Measurements from ENCODE around the gene CABP4. TPM values are rescaled to one million over a fixed set of nuclear protein-coding genes. Genes with fewer than 3 reads are reported as not detected.

Gene CABP4
- total and polyA plus RNA-seq, 10 of the 15 experiments (the other 5 are each of a cell fraction or from before 2014, with no cell fraction given), result 0.04 to 0.41 (median 0.14) TPM; not detected in 2

DNA sequence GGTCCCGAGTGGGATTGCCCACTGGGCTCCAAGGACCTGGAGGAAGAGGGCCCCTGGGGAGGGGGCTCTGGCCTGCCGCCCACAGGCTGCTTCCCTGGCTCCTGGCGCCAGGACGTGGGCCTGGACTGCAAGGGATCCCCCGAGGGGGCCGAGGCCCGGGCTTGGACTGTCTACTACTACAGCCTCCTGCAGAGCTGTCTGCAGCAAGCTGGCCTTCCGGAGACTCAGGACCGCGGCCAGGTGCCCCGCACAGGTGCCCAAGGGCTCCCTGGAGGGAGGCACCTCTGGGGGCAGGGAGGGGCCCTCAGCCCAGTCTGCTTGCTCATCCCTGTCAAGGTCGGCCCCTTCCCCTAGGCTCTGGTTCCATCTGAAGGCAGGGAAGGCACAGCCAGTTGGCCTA lies 37.7 kb upstream of the CABP4 start (continued):
- TF ChIP-seq, protein P1, sequence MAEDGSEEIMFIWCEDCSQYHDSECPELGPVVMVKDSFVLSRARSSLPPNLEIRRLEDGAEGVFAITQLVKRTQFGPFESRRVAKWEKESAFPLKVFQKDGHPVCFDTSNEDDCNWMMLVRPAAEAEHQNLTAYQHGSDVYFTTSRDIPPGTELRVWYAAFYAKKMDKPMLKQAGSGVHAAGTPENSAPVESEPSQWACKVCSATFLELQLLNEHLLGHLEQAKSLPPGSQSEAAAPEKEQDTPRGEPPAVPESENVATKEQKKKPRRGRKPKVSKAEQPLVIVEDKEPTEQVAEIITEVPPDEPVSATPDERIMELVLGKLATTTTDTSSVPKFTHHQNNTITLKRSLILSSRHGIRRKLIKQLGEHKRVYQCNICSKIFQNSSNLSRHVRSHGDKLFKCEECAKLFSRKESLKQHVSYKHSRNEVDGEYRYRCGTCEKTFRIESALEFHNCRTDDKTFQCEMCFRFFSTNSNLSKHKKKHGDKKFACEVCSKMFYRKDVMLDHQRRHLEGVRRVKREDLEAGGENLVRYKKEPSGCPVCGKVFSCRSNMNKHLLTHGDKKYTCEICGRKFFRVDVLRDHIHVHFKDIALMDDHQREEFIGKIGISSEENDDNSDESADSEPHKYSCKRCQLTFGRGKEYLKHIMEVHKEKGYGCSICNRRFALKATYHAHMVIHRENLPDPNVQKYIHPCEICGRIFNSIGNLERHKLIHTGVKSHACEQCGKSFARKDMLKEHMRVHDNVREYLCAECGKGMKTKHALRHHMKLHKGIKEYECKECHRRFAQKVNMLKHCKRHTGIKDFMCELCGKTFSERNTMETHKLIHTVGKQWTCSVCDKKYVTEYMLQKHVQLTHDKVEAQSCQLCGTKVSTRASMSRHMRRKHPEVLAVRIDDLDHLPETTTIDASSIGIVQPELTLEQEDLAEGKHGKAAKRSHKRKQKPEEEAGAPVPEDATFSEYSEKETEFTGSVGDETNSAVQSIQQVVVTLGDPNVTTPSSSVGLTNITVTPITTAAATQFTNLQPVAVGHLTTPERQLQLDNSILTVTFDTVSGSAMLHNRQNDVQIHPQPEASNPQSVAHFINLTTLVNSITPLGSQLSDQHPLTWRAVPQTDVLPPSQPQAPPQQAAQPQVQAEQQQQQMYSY (CRISPR knock-in tag; IDR thresholded peaks at IDR 0.05), result no peak
- no peak for TF ChIP-seq GABPA (IDR thresholded peaks at IDR 0.05; ENCODE audit: low read depth)
- no peak for TF ChIP-seq RELA (IDR thresholded peaks at IDR 0.05; ENCODE audit: borderline replicate concordance, partially characterized antibody)
- no peak for TF ChIP-seq TCF3 (IDR thresholded peaks at IDR 0.05; ENCODE audit: borderline replicate concordance, insufficient read depth, low read depth, low read length)
- TF ChIP-seq, protein P2, sequence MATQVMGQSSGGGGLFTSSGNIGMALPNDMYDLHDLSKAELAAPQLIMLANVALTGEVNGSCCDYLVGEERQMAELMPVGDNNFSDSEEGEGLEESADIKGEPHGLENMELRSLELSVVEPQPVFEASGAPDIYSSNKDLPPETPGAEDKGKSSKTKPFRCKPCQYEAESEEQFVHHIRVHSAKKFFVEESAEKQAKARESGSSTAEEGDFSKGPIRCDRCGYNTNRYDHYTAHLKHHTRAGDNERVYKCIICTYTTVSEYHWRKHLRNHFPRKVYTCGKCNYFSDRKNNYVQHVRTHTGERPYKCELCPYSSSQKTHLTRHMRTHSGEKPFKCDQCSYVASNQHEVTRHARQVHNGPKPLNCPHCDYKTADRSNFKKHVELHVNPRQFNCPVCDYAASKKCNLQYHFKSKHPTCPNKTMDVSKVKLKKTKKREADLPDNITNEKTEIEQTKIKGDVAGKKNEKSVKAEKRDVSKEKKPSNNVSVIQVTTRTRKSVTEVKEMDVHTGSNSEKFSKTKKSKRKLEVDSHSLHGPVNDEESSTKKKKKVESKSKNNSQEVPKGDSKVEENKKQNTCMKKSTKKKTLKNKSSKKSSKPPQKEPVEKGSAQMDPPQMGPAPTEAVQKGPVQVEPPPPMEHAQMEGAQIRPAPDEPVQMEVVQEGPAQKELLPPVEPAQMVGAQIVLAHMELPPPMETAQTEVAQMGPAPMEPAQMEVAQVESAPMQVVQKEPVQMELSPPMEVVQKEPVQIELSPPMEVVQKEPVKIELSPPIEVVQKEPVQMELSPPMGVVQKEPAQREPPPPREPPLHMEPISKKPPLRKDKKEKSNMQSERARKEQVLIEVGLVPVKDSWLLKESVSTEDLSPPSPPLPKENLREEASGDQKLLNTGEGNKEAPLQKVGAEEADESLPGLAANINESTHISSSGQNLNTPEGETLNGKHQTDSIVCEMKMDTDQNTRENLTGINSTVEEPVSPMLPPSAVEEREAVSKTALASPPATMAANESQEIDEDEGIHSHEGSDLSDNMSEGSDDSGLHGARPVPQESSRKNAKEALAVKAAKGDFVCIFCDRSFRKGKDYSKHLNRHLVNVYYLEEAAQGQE (IDR thresholded peaks at IDR 0.05; ENCODE audit: low read depth, low read length), result no peak
- no peak for TF ChIP-seq MTA3 (IDR thresholded peaks at IDR 0.05; ENCODE audit: borderline replicate concordance, low read length)
- no peak for TF ChIP-seq NR2C2 (IDR thresholded peaks at IDR 0.05; ENCODE audit: borderline replicate concordance, control insufficient read depth, insufficient read length, low read depth)
- no peak for TF ChIP-seq NR2F1 (conservative IDR thresholded peaks at IDR 0.05)
- TF ChIP-seq EGR1 (IDR thresholded peaks at IDR 0.05; ENCODE audit: borderline replicate concordance in 1 of 2, low read depth in 2 of 2, low read length in 2 of 2), result no peak
- TF ChIP-seq POLR2AphosphoS2 (IDR thresholded peaks at IDR 0.05; ENCODE audit: low read depth, low read length), result no peak

Measured in GM12878 (cell line).